OCI-LY7 (cell line): ENCODE data around the gene CSNK1G1.

Experiments
- EZH2phosphoT487 ChIP-seq: fragments of 200-600 bp; sonication (generic); IDR thresholded peaks from 2 replicates; pipeline ENCODE4 v1.6.1; 2018; ENCODE audit warnings: low read depth, borderline replicate concordance, mild to moderate bottlenecking, mixed run types, antibody characterized with exemption, low read length, moderate library complexity, mixed read lengths
- TF ChIP-seq, protein P1 (sequence below): fragments of 200-600 bp; sonication (generic); conservative IDR thresholded peaks from 2 replicates; pipeline ENCODE4 v1.5.1; 2014; ENCODE audit warnings: mild to moderate bottlenecking, antibody characterized with exemption, low read length, moderate library complexity, mixed read lengths

DNA sequence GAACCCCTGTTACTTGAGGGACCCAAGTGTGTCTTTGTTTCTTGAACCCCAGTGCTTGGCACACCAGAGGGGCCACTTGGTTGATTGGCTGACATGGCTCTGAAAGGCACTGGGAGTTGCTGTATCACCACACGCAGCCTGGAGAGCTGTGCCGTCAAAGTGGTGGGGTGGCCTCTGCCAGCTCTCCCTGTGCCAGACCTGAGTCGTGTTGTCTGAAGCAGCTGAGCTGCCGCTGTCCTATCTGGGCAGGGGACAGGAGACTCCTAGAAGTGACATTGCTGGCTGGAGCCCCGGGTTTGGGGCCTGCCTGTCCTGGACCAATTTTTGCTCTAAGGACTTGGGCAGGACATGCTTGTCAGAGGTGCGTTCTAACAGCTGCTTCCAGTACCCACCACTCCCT, 209.9 kb downstream of the CSNK1G1 start:
- TF ChIP-seq, protein P1, sequence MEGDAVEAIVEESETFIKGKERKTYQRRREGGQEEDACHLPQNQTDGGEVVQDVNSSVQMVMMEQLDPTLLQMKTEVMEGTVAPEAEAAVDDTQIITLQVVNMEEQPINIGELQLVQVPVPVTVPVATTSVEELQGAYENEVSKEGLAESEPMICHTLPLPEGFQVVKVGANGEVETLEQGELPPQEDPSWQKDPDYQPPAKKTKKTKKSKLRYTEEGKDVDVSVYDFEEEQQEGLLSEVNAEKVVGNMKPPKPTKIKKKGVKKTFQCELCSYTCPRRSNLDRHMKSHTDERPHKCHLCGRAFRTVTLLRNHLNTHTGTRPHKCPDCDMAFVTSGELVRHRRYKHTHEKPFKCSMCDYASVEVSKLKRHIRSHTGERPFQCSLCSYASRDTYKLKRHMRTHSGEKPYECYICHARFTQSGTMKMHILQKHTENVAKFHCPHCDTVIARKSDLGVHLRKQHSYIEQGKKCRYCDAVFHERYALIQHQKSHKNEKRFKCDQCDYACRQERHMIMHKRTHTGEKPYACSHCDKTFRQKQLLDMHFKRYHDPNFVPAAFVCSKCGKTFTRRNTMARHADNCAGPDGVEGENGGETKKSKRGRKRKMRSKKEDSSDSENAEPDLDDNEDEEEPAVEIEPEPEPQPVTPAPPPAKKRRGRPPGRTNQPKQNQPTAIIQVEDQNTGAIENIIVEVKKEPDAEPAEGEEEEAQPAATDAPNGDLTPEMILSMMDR = no peak
- TF ChIP-seq EZH2phosphoT487 = no peak
